ENCODE results near the gene STS.
A peak's percentile ranks its signal among the peaks of the same experiment; 100 is the strongest.

Gene STS

GRCh38 chrX:7147413-7147977 is at the start of gene STS:
TSS of gene STS (plus strand) at chrX:7147712. CDS start at chrX:7253200, 105,488 bp downstream.
- DNase-seq (ENCODE audit: low read depth in 2 of 2, low spot score in 1 of 2) = peak; percentile 4 to 22

DNA sequence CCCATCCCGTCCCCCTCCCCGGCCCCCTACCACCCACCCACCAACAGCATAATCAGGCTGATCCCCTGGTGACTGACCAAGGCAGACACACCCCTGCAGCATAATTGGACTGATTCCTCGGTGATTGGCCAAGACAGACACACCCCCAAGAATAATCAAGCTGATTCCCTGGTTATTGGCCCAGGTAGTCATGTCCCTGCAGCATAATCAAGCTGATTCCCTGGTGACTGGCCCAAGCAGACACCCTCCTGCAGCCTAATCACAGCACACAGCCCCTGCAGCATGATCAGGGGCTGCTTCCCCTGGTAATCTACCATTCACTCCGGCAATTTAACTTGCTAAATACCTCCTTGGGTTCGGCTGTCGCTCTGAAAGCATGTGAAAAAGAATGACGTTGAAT is 47.5 kb upstream of the STS start:
- DNase-seq (ENCODE audit: low read depth in 2 of 2, low spot score in 1 of 2) = no peak

- DNase-seq (ENCODE audit: low read depth in 2 of 2, low spot score in 1 of 2) = no peak
These were observed 45.4 kb upstream of the STS start for GRCh38 chrX:7102119-7102518.

- DNase-seq (ENCODE audit: low read depth in 2 of 2, low spot score in 1 of 2) = no peak
These were observed 40.9 kb upstream of the STS start for GRCh38 chrX:7106649-7107048.

GRCh38 chrX:7108030-7108429 is 39.5 kb upstream of the STS start:
- DNase-seq (ENCODE audit: low read depth in 2 of 2, low spot score in 1 of 2) = no peak

GRCh38 chrX:7109049-7109531 is 38.4 kb upstream of the STS start:
- DNase-seq (ENCODE audit: low read depth in 2 of 2, low spot score in 1 of 2) = no peak

DNA sequence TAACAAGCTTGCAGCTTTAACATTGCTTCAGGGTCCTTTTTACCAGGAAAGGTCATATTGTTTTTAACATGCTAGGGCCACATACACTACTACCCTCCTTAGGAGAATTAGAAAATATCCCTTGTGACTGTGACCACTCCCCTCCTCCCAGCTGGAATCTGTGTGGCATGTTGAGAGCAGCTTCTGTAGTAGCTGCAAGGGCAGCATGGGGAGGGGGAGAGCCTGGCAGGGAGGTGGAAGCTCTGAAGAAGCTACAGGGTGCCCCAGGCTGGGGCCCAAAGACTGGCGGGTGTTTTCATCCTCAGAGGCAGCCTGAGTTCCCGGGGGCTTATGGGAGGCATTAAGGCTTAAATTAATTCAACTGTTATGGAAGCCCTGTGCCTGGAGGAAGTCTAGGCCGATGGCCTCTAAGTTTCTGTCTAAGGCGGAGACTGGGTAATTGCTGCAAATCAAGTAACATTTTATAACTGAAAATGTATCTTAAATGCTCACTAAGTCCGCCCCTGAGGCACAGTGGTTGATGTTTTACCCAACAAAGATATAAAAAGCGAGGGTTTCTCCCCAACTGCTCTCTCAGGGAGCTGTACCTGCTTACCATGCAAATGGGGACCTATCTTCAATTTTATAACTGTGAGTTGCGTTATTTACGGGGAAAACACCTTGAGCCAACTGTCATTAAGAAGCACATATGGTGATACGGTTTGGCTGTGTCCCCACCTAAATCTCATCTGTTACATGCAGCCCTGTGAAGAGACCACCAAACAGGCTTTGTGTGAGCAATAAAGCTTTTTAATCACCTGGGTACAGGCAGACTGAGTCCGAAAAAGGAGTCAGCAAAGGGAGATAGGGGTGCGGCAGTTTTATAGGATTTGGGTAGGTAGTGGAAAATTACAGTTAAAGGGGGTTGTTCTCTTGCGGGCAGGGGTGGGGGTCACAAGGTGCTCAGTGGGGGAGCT is 37.4 kb upstream of the STS start:
- no peak for DNase-seq (ENCODE audit: low read depth in 2 of 2, low spot score in 1 of 2)

- no peak for DNase-seq (ENCODE audit: low read depth in 2 of 2, low spot score in 1 of 2)
These were observed 36.7 kb upstream of the STS start for GRCh38 chrX:7110821-7111276.

- no peak for DNase-seq (ENCODE audit: low read depth in 2 of 2, low spot score in 1 of 2)
These were observed 36.0 kb upstream of the STS start for GRCh38 chrX:7111518-7111917.

- DNase-seq (ENCODE audit: low read depth in 2 of 2, low spot score in 1 of 2) = no peak
These were observed 35.4 kb upstream of the STS start for GRCh38 chrX:7112071-7112470.

GRCh38 chrX:7115557-7115956 is 32.0 kb upstream of the STS start:
- DNase-seq (ENCODE audit: low read depth in 2 of 2, low spot score in 1 of 2) = no peak

DNA sequence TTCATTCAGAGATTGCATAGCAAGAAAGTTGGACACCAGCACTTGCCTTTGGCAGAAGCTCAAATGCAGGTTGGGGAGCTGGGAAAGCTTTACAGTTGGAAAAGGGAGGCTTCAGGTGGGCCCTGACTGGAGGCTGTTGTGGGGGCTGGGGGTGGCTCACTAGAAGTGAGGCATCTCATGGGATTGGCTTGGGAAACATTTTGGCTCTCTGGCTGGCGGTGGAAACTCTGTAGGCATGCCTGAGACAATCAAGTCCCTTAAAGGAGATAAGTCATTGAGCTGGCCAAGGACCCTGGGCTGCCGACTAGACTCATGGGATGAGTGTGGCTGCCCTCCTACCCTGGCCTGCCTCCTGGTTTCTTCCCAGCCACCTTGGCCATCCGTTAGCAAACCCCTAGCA is 31.4 kb upstream of the STS start:
- DNase-seq (ENCODE audit: low read depth in 2 of 2, low spot score in 1 of 2) = no peak

DNA sequence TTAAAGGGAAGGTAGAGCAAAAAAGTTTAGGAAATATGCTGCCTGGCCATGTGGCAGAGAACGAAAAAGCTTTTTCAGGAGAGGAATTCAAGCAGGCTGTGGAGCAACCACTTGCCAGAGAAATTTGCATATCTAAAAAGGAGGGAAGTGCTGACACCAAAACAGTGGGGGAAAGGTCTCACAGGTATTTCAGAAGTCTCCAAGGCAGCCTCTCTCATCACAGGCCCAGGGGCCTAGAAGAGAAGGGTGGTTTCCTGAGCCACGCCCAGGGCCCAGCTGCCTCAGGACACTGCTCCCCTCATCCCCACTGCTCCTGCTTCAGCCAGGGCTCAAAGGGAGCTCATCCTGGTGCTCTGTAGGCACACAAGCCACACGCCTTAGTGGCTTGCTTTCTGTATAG is 29.9 kb upstream of the STS start:
- no peak for DNase-seq (ENCODE audit: low read depth in 2 of 2, low spot score in 1 of 2)

DNA sequence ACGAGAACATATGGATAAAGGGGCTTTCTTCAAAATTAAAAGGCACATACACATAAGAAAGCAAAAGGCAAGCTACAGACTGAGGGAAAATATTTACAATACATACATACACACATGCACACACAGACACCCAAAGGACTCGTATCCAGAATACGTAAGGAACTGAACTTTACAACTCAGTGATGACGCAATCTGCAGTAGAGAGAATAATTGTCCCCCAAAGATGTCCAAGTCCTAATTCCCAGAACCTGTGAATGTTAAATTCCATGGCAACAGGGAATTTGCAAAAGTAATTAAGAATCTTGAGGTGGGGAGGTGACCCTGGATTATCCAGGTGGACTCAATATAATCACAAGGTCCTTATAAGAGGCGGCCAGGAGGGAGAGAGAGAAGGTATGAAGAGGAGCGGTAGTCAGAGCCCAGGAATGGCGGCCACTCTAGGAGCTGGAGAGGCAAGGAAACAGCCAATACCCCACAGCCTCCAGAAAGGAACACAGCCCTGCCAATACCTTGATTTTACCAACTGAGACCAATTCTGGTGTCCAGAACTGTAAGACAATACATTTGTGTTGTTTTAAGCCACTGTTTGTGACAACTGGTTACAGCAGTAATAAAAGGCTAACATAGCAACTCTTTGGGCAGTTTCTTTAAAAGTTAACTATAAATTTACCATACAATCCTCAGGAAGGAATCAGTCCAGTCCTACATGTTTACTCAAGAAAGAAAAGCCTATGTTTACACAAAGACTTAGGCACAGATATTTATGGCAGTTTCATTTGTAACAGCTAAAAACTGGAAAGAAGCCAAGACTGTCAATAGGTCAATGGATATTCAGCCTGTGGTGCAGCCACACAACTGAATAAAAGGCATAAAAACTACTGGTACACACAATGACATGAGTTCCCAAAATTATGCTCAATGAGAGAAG is 27.3 kb upstream of the STS start:
- DNase-seq (ENCODE audit: low read depth in 2 of 2, low spot score in 1 of 2) = no peak

DNA sequence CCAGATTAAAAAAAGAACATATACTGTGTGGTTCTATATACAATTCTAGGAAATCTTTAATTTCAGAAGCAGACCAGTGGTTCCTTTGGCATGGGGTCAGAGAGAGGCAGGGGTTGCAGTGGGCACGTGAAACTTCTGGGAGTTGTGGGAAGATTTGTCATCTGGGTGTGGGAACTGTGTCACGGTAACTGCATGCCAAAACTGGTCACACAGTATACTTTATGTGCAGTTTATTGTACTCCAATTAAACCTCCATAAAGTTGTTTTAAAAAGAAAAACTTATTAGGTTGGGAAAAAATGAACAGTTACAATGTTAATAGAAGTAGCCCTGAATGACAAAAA is 26.7 kb upstream of the STS start:
- no peak for DNase-seq (ENCODE audit: low read depth in 2 of 2, low spot score in 1 of 2)

DNA sequence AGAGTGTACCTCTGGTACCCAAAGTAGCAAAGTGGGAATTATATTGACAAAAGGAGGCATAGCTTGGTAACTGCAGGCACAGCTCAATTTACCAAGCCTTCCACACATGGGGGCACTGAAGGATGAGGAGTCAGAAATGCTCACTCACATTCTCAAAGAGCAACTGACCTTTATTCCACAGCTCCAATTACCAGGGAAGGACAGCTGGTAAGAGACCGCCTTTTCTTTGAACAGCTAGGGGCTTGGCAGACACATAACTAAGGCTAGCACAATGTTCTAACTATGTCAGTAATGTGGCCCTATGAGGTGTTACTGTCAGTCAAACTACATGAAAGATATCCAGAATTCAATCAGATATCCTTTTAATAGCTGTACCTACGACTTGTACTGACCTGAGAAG is 20.5 kb upstream of the STS start:
- no peak for DNase-seq (ENCODE audit: low read depth in 2 of 2, low spot score in 1 of 2)

- DNase-seq (ENCODE audit: low read depth in 2 of 2, low spot score in 1 of 2) = no peak
These were observed 15.9 kb upstream of the STS start for GRCh38 chrX:7131621-7132020.

DNA sequence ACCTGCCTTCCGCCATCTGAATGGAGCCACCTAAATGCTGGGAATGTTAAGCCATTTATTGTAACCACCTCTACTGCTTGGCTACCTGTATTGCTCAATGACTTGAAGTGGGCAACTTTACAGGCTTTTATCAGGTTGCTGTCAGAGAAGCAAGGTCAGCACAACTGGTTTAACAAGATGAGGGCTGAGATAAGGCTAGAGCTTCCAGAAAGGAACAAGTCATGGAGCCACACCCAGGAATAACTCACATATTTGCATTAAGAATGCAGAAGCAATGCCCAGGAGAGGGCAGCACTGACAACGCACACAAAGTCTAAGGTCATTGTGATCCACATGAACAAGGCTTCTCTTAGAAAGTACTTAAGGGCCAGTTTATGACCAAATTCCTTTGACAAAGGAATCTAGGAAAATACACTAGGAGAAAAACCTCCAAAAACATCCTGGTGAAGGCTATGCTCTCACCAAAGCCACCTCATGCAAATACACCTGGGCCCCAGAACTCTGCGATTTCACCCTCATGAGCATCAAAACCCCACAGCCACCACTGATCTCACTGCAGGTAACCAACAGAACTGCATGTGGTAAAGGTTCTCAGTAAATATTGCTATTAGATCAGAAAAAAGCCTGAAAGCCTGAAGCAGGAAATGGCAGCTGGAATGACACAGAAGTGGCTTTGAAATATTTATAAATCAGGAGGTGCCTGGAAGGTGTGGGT is 15.0 kb upstream of the STS start:
- no peak for DNase-seq (ENCODE audit: low read depth in 2 of 2, low spot score in 1 of 2)

- no peak for DNase-seq (ENCODE audit: low read depth in 2 of 2, low spot score in 1 of 2)
These were observed 14.5 kb upstream of the STS start for GRCh38 chrX:7133050-7133440.

DNA sequence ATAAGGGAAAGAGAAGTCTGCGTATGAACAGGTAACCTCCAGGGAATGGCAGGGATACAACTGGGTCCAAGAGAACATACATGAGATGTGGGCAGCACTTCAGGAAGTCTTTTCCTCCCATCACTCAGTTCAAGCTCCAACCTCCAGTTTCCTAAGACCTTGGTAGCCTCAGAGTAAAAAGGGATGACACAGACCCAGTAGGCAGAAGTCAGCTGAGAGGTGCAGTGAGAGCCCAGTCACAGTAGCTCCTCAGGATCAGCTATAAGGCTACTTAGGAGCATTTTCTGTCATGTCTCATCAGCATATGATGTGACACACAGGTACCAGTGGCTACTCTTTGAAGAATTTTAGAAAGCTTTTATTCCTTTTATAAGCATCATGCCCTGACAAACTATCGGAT is 12.5 kb upstream of the STS start:
- no peak for DNase-seq (ENCODE audit: low read depth in 2 of 2, low spot score in 1 of 2)

All from stimulated activated CD8-positive, alpha-beta memory T cell treated with anti-CD3 and anti-CD28 coated beads, Interleukin-4, amount 100 ng/mL, for 1 hour (primary cell).